DMS53 (cell line): ENCODE data around the gene CMTM8.

ENCODE experiments used
- DNase-seq: peaks from one replicate; lab custom pipeline; 2025; lab: John Stamatoyannopoulos, UW

The CMTM8 gene

GRCh38 chr3:32308378-32308777 is 69.9 kb downstream of the CMTM8 start:
- DNase-seq, result no peak

- no peak for DNase-seq
Observed at GRCh38 chr3:32309654-32310242, 71.3 kb downstream of the CMTM8 start.

- peak; percentile 2 for DNase-seq
Observed at GRCh38 chr3:32310336-32310735, 71.9 kb downstream of the CMTM8 start.

- no peak for DNase-seq
Observed at GRCh38 chr3:32310918-32311839, 72.7 kb downstream of the CMTM8 start.

- DNase-seq, result no peak
Observed at GRCh38 chr3:32312251-32312650, 73.8 kb downstream of the CMTM8 start.

- no peak for DNase-seq
Observed at GRCh38 chr3:32313169-32313568, 74.7 kb downstream of the CMTM8 start.

- DNase-seq, result peak; percentile 44
Observed at GRCh38 chr3:32313723-32314473, 75.4 kb downstream of the CMTM8 start.

GRCh38 chr3:32315441-32315840 is 77.0 kb downstream of the CMTM8 start:
- DNase-seq, result no peak

GRCh38 chr3:32316319-32316718 is 77.8 kb downstream of the CMTM8 start:
- DNase-seq, result no peak

- DNase-seq, result no peak
Observed at GRCh38 chr3:32316976-32317375, 78.5 kb downstream of the CMTM8 start.

GRCh38 chr3:32319607-32320006 is 81.1 kb downstream of the CMTM8 start:
- no peak for DNase-seq

GRCh38 chr3:32320080-32320479 is 81.6 kb downstream of the CMTM8 start:
- no peak for DNase-seq

GRCh38 chr3:32321095-32321790 is 82.8 kb downstream of the CMTM8 start:
- DNase-seq, result no peak

GRCh38 chr3:32322311-32322710 is 83.8 kb downstream of the CMTM8 start:
- no peak for DNase-seq

- DNase-seq, result no peak
Observed at GRCh38 chr3:32323604-32324003, 85.1 kb downstream of the CMTM8 start.

GRCh38 chr3:32325201-32325600 is 86.7 kb downstream of the CMTM8 start:
- DNase-seq, result no peak

- DNase-seq, result no peak
Observed at GRCh38 chr3:32325927-32326326, 87.4 kb downstream of the CMTM8 start.

- no peak for DNase-seq
Observed at GRCh38 chr3:32326795-32327194, 88.3 kb downstream of the CMTM8 start.

- no peak for DNase-seq
Observed at GRCh38 chr3:32334675-32335074, 96.2 kb downstream of the CMTM8 start.

- DNase-seq, result no peak
Observed at GRCh38 chr3:32335365-32336112, 97.1 kb downstream of the CMTM8 start.

- DNase-seq, result no peak
Observed at GRCh38 chr3:32336113-32336498, 97.6 kb downstream of the CMTM8 start.
